Measurements from ENCODE around the gene GDPD1.
"Not testable (repeated sequence)": the region's sequence is repeated elsewhere in the genome, so short reads cannot be mapped to it uniquely, and the experiment has no call there.

GDPD1 gene

GRCh38 chr17:59267776-59268175 lies 47.5 kb downstream of the GDPD1 start:
- TF ChIP-seq Cebpa-rat (IDR thresholded peaks at IDR 0.05) = no peak
- Histone ChIP-seq H3K27ac (no peak overlapping the region), H3K27me3 (no peaks in the 10 kb centered on the region), H3K9ac (no peak overlapping the region), H4K20me1 (no peaks in the 10 kb centered on the region), H3K9me3 (replicated peaks in 1 of 11) (no peaks in the 10 kb centered on the region), H3K4me3 (no peak overlapping the region), H3K36me3 (peaks cover 0 to 59% (median 9%) of the 10 kb centered on the region in 11 experiments; a peak in 12 of 22 replicates), H3K4me1 (no peaks in the 10 kb centered on the region), H3K4me2 (no peak overlapping the region)

- H3K9ac ChIP-seq = no peak overlapping the region
- H3K27me3 ChIP-seq = no peaks in the 10 kb centered on the region
- H3K36me3 ChIP-seq = peaks cover 0 to 26% (median 10%) of the 10 kb centered on the region in 11 experiments; a peak in 9 of 22 replicates
- peaks cover 0 to 24% (median 3%) of the 10 kb centered on the region in 10 experiments; a peak in 10 of 20 replicates for H3K4me1 ChIP-seq
- H4K20me1 ChIP-seq = no peaks in the 10 kb centered on the region
- H3K4me3 ChIP-seq = no peak overlapping the region
- TF ChIP-seq Cebpa-rat (IDR thresholded peaks at IDR 0.05) = no peak
- peaks cover 0 to 7% (median 0%) of the 10 kb centered on the region in 11 experiments; a peak in 2 of 22 replicates for H3K9me3 ChIP-seq (replicated peaks in 1 of 11)
- no peak overlapping the region; a peak in 1 of 22 replicates for H3K27ac ChIP-seq
- H3K4me2 ChIP-seq = no peak overlapping the region; a peak in 1 of 22 replicates
Measured at GRCh38 chr17:59275618-59276017, 55.3 kb downstream of the GDPD1 start.

GRCh38 chr17:59277031-59277430 lies 56.7 kb downstream of the GDPD1 start:
- peak overlapping the region in 5 of 11 experiments; percentile 17 to 51 (median 41); a peak in 9 of 22 replicates for H3K27ac ChIP-seq
- no peaks in the 10 kb centered on the region for H3K27me3 ChIP-seq
- H3K36me3 ChIP-seq = peaks cover 0 to 13% (median 4%) of the 10 kb centered on the region in 11 experiments; a peak in 8 of 22 replicates
- peak overlapping the region in 2 of 10 experiments; percentile 0 to 11; a peak in 1 of 20 replicates for H3K4me3 ChIP-seq
- H3K9me3 ChIP-seq (replicated peaks in 1 of 11) = peaks cover 0 to 7% (median 0%) of the 10 kb centered on the region in 11 experiments; a peak in 2 of 22 replicates
- H3K9ac ChIP-seq = peak overlapping the region in 5 of 11 experiments; percentile 11 to 78 (median 66); a peak in 10 of 22 replicates
- peak overlapping the region in 2 of 11 experiments; percentile 8 to 47; a peak in 8 of 22 replicates for H3K4me2 ChIP-seq
- H3K4me1 ChIP-seq = peaks cover 0 to 24% (median 3%) of the 10 kb centered on the region in 10 experiments; a peak in 10 of 20 replicates
- no peaks in the 10 kb centered on the region for H4K20me1 ChIP-seq
- TF ChIP-seq Cebpa-rat (IDR thresholded peaks at IDR 0.05) = no peak

GRCh38 chr17:59278406-59278805 lies 58.1 kb downstream of the GDPD1 start:
- H4K20me1 ChIP-seq = no peaks in the 10 kb centered on the region
- H3K27me3 ChIP-seq = no peaks in the 10 kb centered on the region
- peak overlapping the region in 2 of 11 experiments; percentile 62 to 66; a peak in 4 of 22 replicates for H3K9ac ChIP-seq
- H3K27ac ChIP-seq = peak overlapping the region in 1 of 11 experiments; percentile 50; a peak in 4 of 22 replicates
- H3K4me1 ChIP-seq = peaks cover 0 to 34% (median 12%) of the 10 kb centered on the region in 10 experiments; a peak in 12 of 20 replicates
- no peak overlapping the region for H3K4me3 ChIP-seq
- peak overlapping the region in 2 of 11 experiments; percentile 16 to 47; a peak in 3 of 22 replicates for H3K4me2 ChIP-seq
- peaks cover 0 to 7% (median 0%) of the 10 kb centered on the region in 11 experiments; a peak in 2 of 22 replicates for H3K9me3 ChIP-seq (replicated peaks in 1 of 11)
- TF ChIP-seq Cebpa-rat (IDR thresholded peaks at IDR 0.05) = no peak
- no peaks in the 10 kb centered on the region; a peak in 3 of 22 replicates for H3K36me3 ChIP-seq

- TF ChIP-seq Cebpa-rat (IDR thresholded peaks at IDR 0.05) = no peak
- no peaks in the 10 kb centered on the region for H3K27me3 ChIP-seq
- peak overlapping the region in 4 of 11 experiments; percentile 17 to 96 (median 82); a peak in 6 of 22 replicates for H3K27ac ChIP-seq
- peaks cover 20 to 70% (median 31%) of the 10 kb centered on the region in 10 experiments for H3K4me1 ChIP-seq
- no peaks in the 10 kb centered on the region for H4K20me1 ChIP-seq
- no peaks in the 10 kb centered on the region; a peak in 2 of 22 replicates for H3K36me3 ChIP-seq
- peak overlapping the region in 1 of 11 experiments; percentile 21; a peak in 1 of 22 replicates for H3K9ac ChIP-seq
- 0 out of 22 replicates have a peak overlapping the region, but pooled peaks of 1 of the 11 experiments have one; percentile 0 for H3K4me2 ChIP-seq
- no peak overlapping the region for H3K4me3 ChIP-seq
- peaks cover 0 to 17% (median 4%) of the 10 kb centered on the region in 11 experiments; a peak in 9 of 22 replicates for H3K9me3 ChIP-seq (replicated peaks in 1 of 11)
Measured at GRCh38 chr17:59284317-59284716, 64.0 kb downstream of the GDPD1 start.

- no peaks in the 10 kb centered on the region for H3K36me3 ChIP-seq
- H3K9ac ChIP-seq = peak overlapping the region in 10 of 11 experiments; percentile 46 to 86 (median 76); a peak in 18 of 22 replicates
- H4K20me1 ChIP-seq = no peaks in the 10 kb centered on the region
- peak in 4 of 11 experiments; percentile 6 to 71 (median 58); a peak in 3 of 22 replicates for TF ChIP-seq Cebpa-rat (IDR thresholded peaks at IDR 0.05)
- H3K4me2 ChIP-seq = peak overlapping the region in 10 of 11 experiments; percentile 18 to 73 (median 66); a peak in 17 of 22 replicates
- H3K27me3 ChIP-seq = no peaks in the 10 kb centered on the region
- H3K4me3 ChIP-seq = no peak overlapping the region
- H3K9me3 ChIP-seq (replicated peaks in 1 of 11) = peaks cover 0 to 10% (median 4%) of the 10 kb centered on the region in 11 experiments; a peak in 8 of 22 replicates
- peak overlapping the region; percentile 84 to 96 (median 93) for H3K27ac ChIP-seq
- H3K4me1 ChIP-seq = peaks cover 50 to 100% (median 63%) of the 10 kb centered on the region in 10 experiments
Measured at GRCh38 chr17:59287452-59287851, 67.1 kb downstream of the GDPD1 start.

- no peaks in the 10 kb centered on the region for H4K20me1 ChIP-seq
- peak overlapping the region; percentile 66 to 86 (median 76); a peak in 21 of 22 replicates for H3K9ac ChIP-seq
- H3K27me3 ChIP-seq = no peaks in the 10 kb centered on the region
- H3K9me3 ChIP-seq (replicated peaks in 1 of 11) = peaks cover 0 to 10% (median 4%) of the 10 kb centered on the region in 11 experiments; a peak in 8 of 22 replicates
- no peaks in the 10 kb centered on the region for H3K36me3 ChIP-seq
- peak overlapping the region; percentile 37 to 73 (median 65); a peak in 19 of 22 replicates for H3K4me2 ChIP-seq
- H3K4me1 ChIP-seq = peaks cover 55 to 97% (median 66%) of the 10 kb centered on the region in 10 experiments
- no peak overlapping the region for H3K4me3 ChIP-seq
- no peak for TF ChIP-seq Cebpa-rat (IDR thresholded peaks at IDR 0.05)
- peak overlapping the region; percentile 84 to 96 (median 93) for H3K27ac ChIP-seq
Measured at GRCh38 chr17:59287891-59288290, 67.6 kb downstream of the GDPD1 start.

GRCh38 chr17:59289981-59290301 lies 69.6 kb downstream of the GDPD1 start:
- peaks cover 0 to 10% (median 4%) of the 10 kb centered on the region in 11 experiments; a peak in 8 of 22 replicates for H3K9me3 ChIP-seq (replicated peaks in 1 of 11)
- peaks cover 65 to 86% (median 77%) of the 10 kb centered on the region in 10 experiments for H3K4me1 ChIP-seq
- no peak for TF ChIP-seq Cebpa-rat (IDR thresholded peaks at IDR 0.05)
- H3K4me3 ChIP-seq = no peak overlapping the region
- no peaks in the 10 kb centered on the region for H3K27me3 ChIP-seq
- peak overlapping the region; percentile 51 to 96 (median 92); a peak in 21 of 22 replicates for H3K27ac ChIP-seq
- no peaks in the 10 kb centered on the region for H4K20me1 ChIP-seq
- H3K4me2 ChIP-seq = peak overlapping the region; percentile 53 to 73 (median 65)
- H3K9ac ChIP-seq = peak overlapping the region; percentile 28 to 63 (median 40); a peak in 15 of 22 replicates
- H3K36me3 ChIP-seq = no peaks in the 10 kb centered on the region

- Histone ChIP-seq H3K9ac (peak overlapping the region in 10 of 11 experiments; percentile 28 to 63 (median 41); a peak in 14 of 22 replicates), H3K27ac (peak overlapping the region; percentile 51 to 96 (median 92); a peak in 21 of 22 replicates), H3K4me1 (peaks cover 67 to 91% (median 80%) of the 10 kb centered on the region in 10 experiments), H3K9me3 (replicated peaks in 1 of 11) (peaks cover 0 to 10% (median 4%) of the 10 kb centered on the region in 11 experiments; a peak in 8 of 22 replicates), H3K4me2 (peak overlapping the region; percentile 53 to 73 (median 65))
- H3K4me3 ChIP-seq, H3K27me3 ChIP-seq, H3K36me3 ChIP-seq, H4K20me1 ChIP-seq: not testable (repeated sequence)
Measured at GRCh38 chr17:59290302-59290998, 70.1 kb downstream of the GDPD1 start.

Measured in BLaER1 treated with 17β-estradiol and CSF1 and Interleukin-3, amounts not matched to agents 10 nM and 100 nM (cell line).